ENCODE data around the gene ASCC2. TPM values are rescaled to one million over a fixed set of nuclear protein-coding genes. Genes with fewer than 3 reads are reported as not detected.

The ASCC2 gene
- total RNA-seq, 1 experiment from 2014 or later, result 54.9 TPM

- no TSS peak for BruUV-seq (replicated peaks)
- Histone ChIP-seq H3K27ac (ENCODE audit: low read depth, low read length, poor library complexity, severe bottlenecking) (no peak overlapping the region), H3K4me3 (ENCODE audit: low read depth, low read length, poor library complexity, severe bottlenecking) (no peak overlapping the region), H3K27me3 (replicated peaks; ENCODE audit: insufficient read depth, low read depth, low read length, poor library complexity) (no peaks in the 10 kb centered on the region), H3K4me1 (ENCODE audit: insufficient read depth, low read length, poor library complexity, severe bottlenecking) (no peaks in the 10 kb centered on the region), H3K9me3 (ENCODE audit: low read depth, low read length, poor library complexity, severe bottlenecking) (no peaks in the 10 kb centered on the region), H3K36me3 (ENCODE audit: insufficient read depth, low read length, poor library complexity, severe bottlenecking) (peaks cover 28% of the 10 kb centered on the region)
- ChIA-PET POLR2A (ENCODE audit: low non-redundant PET) (no interaction called here), CTCF (interaction anchor here (1.0 kb wide), 1 partner anchor 180 kb away, joined by 3 read pairs; no protein-coding TSS in a partner anchor)
- no peak for DNase-seq (ENCODE audit: low spot score)
- TF ChIP-seq CTCF (conservative IDR thresholded peaks at IDR 0.05; ENCODE audit: low read depth, low read length) (no peak), EZH2 (IDR thresholded peaks at IDR 0.05; ENCODE audit: borderline replicate concordance, low read depth, low read length, poor library complexity, severe bottlenecking) (no peak)
- intact Hi-C loops (cut with micrococcal nuclease; ENCODE audit: unreplicated experiment), result no loop called here
These were observed 21.9 kb downstream of the ASCC2 start for GRCh38 chr22:29816128-29816527.

- CTCF ChIA-PET, result interaction anchor here (1.0 kb wide), 1 partner anchor 179 kb away, joined by 3 read pairs; no protein-coding TSS in a partner anchor
- intact Hi-C loops (cut with micrococcal nuclease; ENCODE audit: unreplicated experiment), result no loop called here
- Histone ChIP-seq H3K27me3 (replicated peaks; ENCODE audit: insufficient read depth, low read depth, low read length, poor library complexity) (no peaks in the 10 kb centered on the region), H3K4me1 (ENCODE audit: insufficient read depth, low read length, poor library complexity, severe bottlenecking) (no peaks in the 10 kb centered on the region), H3K36me3 (ENCODE audit: insufficient read depth, low read length, poor library complexity, severe bottlenecking) (peaks cover 28% of the 10 kb centered on the region), H3K9me3 (ENCODE audit: low read depth, low read length, poor library complexity, severe bottlenecking) (no peaks in the 10 kb centered on the region), H3K4me3 (ENCODE audit: low read depth, low read length, poor library complexity, severe bottlenecking) (no peak overlapping the region), H3K27ac (ENCODE audit: low read depth, low read length, poor library complexity, severe bottlenecking) (no peak overlapping the region)
- POLR2A ChIA-PET (ENCODE audit: low non-redundant PET), result no interaction called here
- no peak for DNase-seq (ENCODE audit: low spot score)
- no peak for TF ChIP-seq CTCF (conservative IDR thresholded peaks at IDR 0.05; ENCODE audit: low read depth, low read length)
- TF ChIP-seq EZH2 (IDR thresholded peaks at IDR 0.05; ENCODE audit: borderline replicate concordance, low read depth, low read length, poor library complexity, severe bottlenecking), result no peak
- no TSS peak for BruUV-seq (replicated peaks)
These were observed 22.5 kb downstream of the ASCC2 start for GRCh38 chr22:29815580-29815979.

GRCh38 chr22:29814003-29814402 is 24.1 kb downstream of the ASCC2 start:
- H3K27me3 ChIP-seq (replicated peaks; ENCODE audit: insufficient read depth, low read depth, low read length, poor library complexity), result no peaks in the 10 kb centered on the region
- CTCF ChIA-PET, result no interaction called here
- no peak overlapping the region for H3K4me3 ChIP-seq (ENCODE audit: low read depth, low read length, poor library complexity, severe bottlenecking)
- POLR2A ChIA-PET (ENCODE audit: low non-redundant PET), result no interaction called here
- no peaks in the 10 kb centered on the region for H3K9me3 ChIP-seq (ENCODE audit: low read depth, low read length, poor library complexity, severe bottlenecking)
- no peak overlapping the region for H3K27ac ChIP-seq (ENCODE audit: low read depth, low read length, poor library complexity, severe bottlenecking)
- intact Hi-C loops (cut with micrococcal nuclease; ENCODE audit: unreplicated experiment), result no loop called here
- no peak for DNase-seq (ENCODE audit: low spot score)
- BruUV-seq (replicated peaks), result no TSS peak
- peaks cover 28% of the 10 kb centered on the region for H3K36me3 ChIP-seq (ENCODE audit: insufficient read depth, low read length, poor library complexity, severe bottlenecking)
- TF ChIP-seq CTCF (conservative IDR thresholded peaks at IDR 0.05; ENCODE audit: low read depth, low read length) (no peak), EZH2 (IDR thresholded peaks at IDR 0.05; ENCODE audit: borderline replicate concordance, low read depth, low read length, poor library complexity, severe bottlenecking) (no peak)
- no peaks in the 10 kb centered on the region for H3K4me1 ChIP-seq (ENCODE audit: insufficient read depth, low read length, poor library complexity, severe bottlenecking)
